Measurements from ENCODE around the gene ALG9. TPM values are rescaled to one million over a fixed set of nuclear protein-coding genes. Genes with fewer than 3 reads are reported as not detected.
A peak's percentile ranks its signal among the peaks of the same experiment; 100 is the strongest.

ALG9 gene
- total RNA-seq, 2 donors from 2014 or later, result 25.9 to 60.3 TPM

DNA sequence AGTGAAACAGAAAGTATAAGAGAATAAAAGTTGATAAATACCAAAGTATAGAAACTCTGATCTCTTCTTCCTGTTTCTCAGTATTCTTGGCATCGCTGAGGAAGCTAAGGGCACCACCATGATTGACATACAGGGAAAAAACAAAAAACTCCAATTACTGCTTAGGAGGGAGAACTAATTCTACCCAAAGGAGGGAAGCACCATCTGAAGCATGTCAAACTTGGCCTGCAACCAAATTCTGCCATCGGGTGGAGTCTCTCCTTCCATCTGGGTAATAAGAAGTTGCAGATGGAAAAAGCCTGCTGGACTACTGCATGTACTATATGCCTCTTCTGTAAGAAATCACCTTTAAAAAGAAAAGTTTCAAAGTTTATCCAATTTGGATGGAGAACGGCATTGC is 74.7 kb downstream of the ALG9 start:
- WGBS, 2 donors, result 80 to 86% methylated on average over 3 of the region's 3 CpGs
- peak overlapping the region in 1 of 4 donors; percentile 25 for H3K27ac ChIP-seq

DNA sequence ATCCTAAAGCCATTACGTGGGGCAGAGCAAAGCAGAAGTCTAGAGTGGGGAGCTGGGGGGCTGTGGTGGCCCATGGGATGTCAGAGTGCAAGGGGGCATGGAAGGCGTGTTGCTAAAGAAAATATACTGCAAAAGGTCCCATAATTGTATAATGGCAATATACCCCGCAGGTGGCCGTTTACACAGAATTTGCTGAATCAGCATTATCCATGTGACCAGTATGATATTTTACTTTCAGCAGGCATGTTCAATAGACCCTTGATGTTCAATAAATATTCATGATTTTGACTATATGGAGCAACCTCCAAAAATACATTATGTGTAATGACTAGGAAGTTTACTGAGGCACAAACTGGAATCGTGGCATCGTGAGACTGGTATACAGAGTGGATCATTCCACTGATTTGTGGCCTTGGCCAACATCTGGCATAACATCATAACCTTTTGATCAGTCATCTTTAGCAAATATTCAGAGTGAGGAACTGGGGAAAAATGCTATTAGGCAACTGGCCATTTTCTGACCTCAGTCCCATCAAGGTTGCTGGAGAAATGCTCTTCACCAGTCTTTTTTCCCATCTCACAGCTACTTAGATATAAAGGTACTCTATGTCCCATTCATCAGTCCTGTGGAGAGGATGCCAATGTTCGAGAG is 75.9 kb downstream of the ALG9 start:
- H3K4me1 ChIP-seq, result peaks cover 22% of the 10 kb centered on the region
- WGBS, 2 donors, result 84 to 90% methylated on average over 7 of the region's 7 CpGs
- TF ChIP-seq, protein P1, sequence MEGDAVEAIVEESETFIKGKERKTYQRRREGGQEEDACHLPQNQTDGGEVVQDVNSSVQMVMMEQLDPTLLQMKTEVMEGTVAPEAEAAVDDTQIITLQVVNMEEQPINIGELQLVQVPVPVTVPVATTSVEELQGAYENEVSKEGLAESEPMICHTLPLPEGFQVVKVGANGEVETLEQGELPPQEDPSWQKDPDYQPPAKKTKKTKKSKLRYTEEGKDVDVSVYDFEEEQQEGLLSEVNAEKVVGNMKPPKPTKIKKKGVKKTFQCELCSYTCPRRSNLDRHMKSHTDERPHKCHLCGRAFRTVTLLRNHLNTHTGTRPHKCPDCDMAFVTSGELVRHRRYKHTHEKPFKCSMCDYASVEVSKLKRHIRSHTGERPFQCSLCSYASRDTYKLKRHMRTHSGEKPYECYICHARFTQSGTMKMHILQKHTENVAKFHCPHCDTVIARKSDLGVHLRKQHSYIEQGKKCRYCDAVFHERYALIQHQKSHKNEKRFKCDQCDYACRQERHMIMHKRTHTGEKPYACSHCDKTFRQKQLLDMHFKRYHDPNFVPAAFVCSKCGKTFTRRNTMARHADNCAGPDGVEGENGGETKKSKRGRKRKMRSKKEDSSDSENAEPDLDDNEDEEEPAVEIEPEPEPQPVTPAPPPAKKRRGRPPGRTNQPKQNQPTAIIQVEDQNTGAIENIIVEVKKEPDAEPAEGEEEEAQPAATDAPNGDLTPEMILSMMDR (IDR thresholded peaks at IDR 0.05), result no peak
- no peak for TF ChIP-seq POLR2A (IDR thresholded peaks at IDR 0.05)
- H3K27ac ChIP-seq, result no peak overlapping the region
- ATAC-seq (no peak), DNase-seq (peak in 1 of 4 donors; percentile 14)
- H3K4me3 ChIP-seq, result no peak overlapping the region
- intact Hi-C loops (cut with DNase I), result no loop called here
- H3K27me3 ChIP-seq, result no peaks in the 10 kb centered on the region
- H3K9me3 ChIP-seq, result no peaks in the 10 kb centered on the region
- H3K36me3 ChIP-seq (replicated peaks in 1 of 2; ENCODE audit: insufficient read depth in 1 of 2, low read depth in 2 of 2), result no peaks in the 10 kb centered on the region

More for the DNA sequence above, 74.7 kb downstream of the ALG9 start:
- intact Hi-C loops (cut with DNase I), result no loop called here
- no peak for DNase-seq
- H3K4me1 ChIP-seq, result peaks cover 32% of the 10 kb centered on the region
- H3K9me3 ChIP-seq, result no peaks in the 10 kb centered on the region
- no peak overlapping the region for H3K4me3 ChIP-seq
- TF ChIP-seq POLR2A (IDR thresholded peaks at IDR 0.05), result no peak
- TF ChIP-seq, protein P1 (IDR thresholded peaks at IDR 0.05), result no peak
- H3K36me3 ChIP-seq (replicated peaks in 1 of 2; ENCODE audit: insufficient read depth in 1 of 2, low read depth in 2 of 2), result no peaks in the 10 kb centered on the region
- no peak for ATAC-seq
- H3K27me3 ChIP-seq, result no peaks in the 10 kb centered on the region

DNA sequence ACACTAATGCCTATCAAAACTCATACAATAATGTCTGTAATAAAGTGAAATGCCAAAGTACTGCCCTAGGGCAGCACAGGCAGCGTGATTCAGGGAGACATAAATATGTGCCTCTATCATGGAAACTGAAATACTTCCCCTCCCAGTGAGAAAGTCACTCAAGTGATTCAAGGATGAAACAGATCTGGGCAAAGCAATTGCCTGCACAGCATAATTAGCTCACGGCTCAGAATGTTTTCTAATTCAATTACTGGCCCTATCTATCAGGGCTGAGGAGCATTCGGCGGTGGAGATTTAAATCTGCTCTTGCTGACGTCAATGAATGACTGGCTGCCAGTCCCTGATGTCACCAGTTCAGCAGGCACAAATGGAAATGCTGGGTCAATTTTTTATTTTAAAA is 77.5 kb downstream of the ALG9 start:
- ATAC-seq (no peak), DNase-seq (no peak)

DNA sequence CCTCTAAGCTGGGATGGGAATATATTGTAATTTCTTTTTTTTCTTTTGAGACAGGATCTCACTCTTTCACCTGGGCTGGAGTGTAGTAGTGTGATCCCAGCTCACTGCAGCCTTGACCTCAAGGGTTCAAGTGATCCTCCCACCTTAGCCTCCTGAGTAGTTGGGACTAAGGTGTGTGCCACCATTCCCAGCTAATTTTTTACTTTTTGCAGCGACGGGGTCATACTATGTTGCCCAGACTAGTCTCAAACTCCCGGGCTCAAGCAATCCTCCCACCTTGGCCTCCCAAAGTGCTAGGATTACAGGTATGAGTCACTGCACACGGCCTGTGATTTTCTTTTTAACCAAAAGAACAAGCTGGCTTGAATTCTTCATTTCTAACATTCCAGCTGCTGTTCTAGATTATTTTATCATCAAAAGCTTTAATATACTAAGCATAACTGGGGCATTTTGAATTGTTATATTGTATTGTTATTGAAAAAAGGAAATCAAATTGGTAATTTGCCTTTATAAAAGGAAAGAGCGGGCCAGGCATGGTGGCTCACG is 78.4 kb downstream of the ALG9 start:
- intact Hi-C loops (cut with DNase I), result no loop called here
- H3K27ac ChIP-seq, result no peak overlapping the region
- H3K36me3 ChIP-seq (replicated peaks in 1 of 2; ENCODE audit: insufficient read depth in 1 of 2, low read depth in 2 of 2), result no peaks in the 10 kb centered on the region
- peaks cover 24% of the 10 kb centered on the region for H3K4me1 ChIP-seq
- 90 to 92% methylated on average over 6 of the region's 6 CpGs for WGBS, 2 donors
- ATAC-seq (no peak), DNase-seq (no peak)
- H3K27me3 ChIP-seq, result no peaks in the 10 kb centered on the region
- H3K9me3 ChIP-seq, result no peaks in the 10 kb centered on the region
- H3K4me3 ChIP-seq, result no peak overlapping the region
- TF ChIP-seq, protein P1 (IDR thresholded peaks at IDR 0.05), result no peak
- no peak for TF ChIP-seq POLR2A (IDR thresholded peaks at IDR 0.05)

More for the DNA sequence above, 77.5 kb downstream of the ALG9 start:
- no peaks in the 10 kb centered on the region for H3K9me3 ChIP-seq
- TF ChIP-seq, protein P1 (IDR thresholded peaks at IDR 0.05), result no peak
- TF ChIP-seq POLR2A (IDR thresholded peaks at IDR 0.05), result no peak
- H3K27ac ChIP-seq, result no peak overlapping the region
- peaks cover 19% of the 10 kb centered on the region for H3K4me1 ChIP-seq
- no peak overlapping the region for H3K4me3 ChIP-seq
- no peaks in the 10 kb centered on the region for H3K36me3 ChIP-seq (replicated peaks in 1 of 2; ENCODE audit: insufficient read depth in 1 of 2, low read depth in 2 of 2)
- WGBS, 2 donors, result 81 to 88% methylated on average over 5 of the region's 5 CpGs
- intact Hi-C loops (cut with DNase I), result no loop called here
- no peaks in the 10 kb centered on the region for H3K27me3 ChIP-seq

DNA sequence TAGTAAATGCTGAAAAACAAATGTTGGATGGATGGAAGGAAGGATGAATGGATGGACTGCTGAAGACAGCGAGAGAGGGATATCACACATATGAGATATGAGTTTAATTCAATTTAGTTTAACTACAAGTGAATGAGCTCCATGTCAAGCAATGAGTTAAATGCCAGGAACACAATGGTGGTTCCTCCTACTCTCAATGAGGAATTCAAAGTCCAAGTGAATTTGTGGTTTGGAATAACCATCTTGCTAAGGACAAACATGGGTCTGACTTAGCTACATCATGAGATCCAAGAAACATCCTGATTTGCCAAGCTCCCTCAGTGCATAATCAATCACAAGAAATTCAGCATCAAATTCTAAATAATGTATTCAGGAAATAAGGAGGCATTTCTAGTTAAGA is 79.1 kb downstream of the ALG9 start:
- Histone ChIP-seq H3K27me3 (no peaks in the 10 kb centered on the region), H3K4me1 (peaks cover 25% of the 10 kb centered on the region), H3K36me3 (replicated peaks in 1 of 2; ENCODE audit: insufficient read depth in 1 of 2, low read depth in 2 of 2) (no peaks in the 10 kb centered on the region), H3K4me3 (no peak overlapping the region), H3K27ac (no peak overlapping the region), H3K9me3 (no peaks in the 10 kb centered on the region)
- WGBS, 2 donors, result 90 to 97% methylated on average over 1 of the region's 1 CpG
- TF ChIP-seq, protein P1 (IDR thresholded peaks at IDR 0.05), result no peak
- TF ChIP-seq POLR2A (IDR thresholded peaks at IDR 0.05), result no peak
- no peak for ATAC-seq
- DNase-seq, result no peak
- intact Hi-C loops (cut with DNase I), result no loop called here

Measured in body of pancreas (tissue), 4 donors.